ENCODE measurements around the gene IL12A.

Gene IL12A

GRCh38 chr3:160027541-160028195, 39.0 kb downstream of the IL12A start:
- no peak for DNase-seq (ENCODE audit: low read depth)

GRCh38 chr3:160035757-160036156, 47.1 kb downstream of the IL12A start:
- DNase-seq (ENCODE audit: low read depth): no peak

GRCh38 chr3:160038862-160039562, 50.4 kb downstream of the IL12A start:
- no peak for DNase-seq (ENCODE audit: low read depth)

- DNase-seq (ENCODE audit: low read depth): no peak
These were observed 51.5 kb downstream of the IL12A start for GRCh38 chr3:160040181-160040580.

GRCh38 chr3:160041465-160041864, 52.8 kb downstream of the IL12A start:
- DNase-seq (ENCODE audit: low read depth): no peak

- no peak for DNase-seq (ENCODE audit: low read depth)
These were observed 55.5 kb downstream of the IL12A start for GRCh38 chr3:160044121-160044520.

Data from stimulated activated CD4-positive, alpha-beta T cell treated with anti-CD3 and anti-CD28 coated beads, Interleukin-2, amount 100 ng/mL, for 4 hours (primary cell).